Mucosa of rectum (tissue), 2 donors: Measurements from ENCODE around the gene RBM47.

ENCODE experiments used
- H3K27ac ChIP-seq, 2 donors: one replicate each; pipeline ENCODE4 v1.7.0; 2013; ENCODE audit warnings: inconsistent platforms in 2 of 2, low read depth in 2 of 2, low read length in 2 of 2
- H3K27me3 ChIP-seq, 2 donors: one replicate each; pipeline ENCODE4 v1.7.0; 2013; ENCODE audit warnings: low read length in 2 of 2; ENCODE audit not compliant: control insufficient read depth in 2 of 2, insufficient read depth in 2 of 2
- H3K36me3 ChIP-seq, 2 donors: one replicate each; pipeline ENCODE4 v1.7.0; 2013; ENCODE audit warnings: low read length in 2 of 2; ENCODE audit not compliant: control insufficient read depth in 2 of 2, insufficient read depth in 2 of 2
- H3K4me1 ChIP-seq, 2 donors: one replicate each; pipeline ENCODE4 v1.7.0; 2013; ENCODE audit warnings: low read length in 2 of 2, mild to moderate bottlenecking in 1 of 2; ENCODE audit not compliant: control insufficient read depth in 2 of 2, insufficient read depth in 2 of 2
- H3K4me3 ChIP-seq, 2 donors: one replicate each; pipeline ENCODE4 v1.7.0; 2013; ENCODE audit warnings: low read length in 2 of 2
- H3K9ac ChIP-seq, 2 donors: one replicate each; pipeline ENCODE4 v1.7.0; 2013; ENCODE audit warnings: low read length in 2 of 2, low read depth in 1 of 2, mild to moderate bottlenecking in 1 of 2
- H3K9me3 ChIP-seq, 2 donors: one replicate each; pipeline ENCODE4 v1.7.0; 2013; ENCODE audit warnings: low read length in 2 of 2; ENCODE audit not compliant: control insufficient read depth in 2 of 2
- donor health status: healthy.
- donor health status: Normal muscosa, but diverticular disease.

RBM47 gene

GRCh38 chr4:40612283-40612682, 17.4 kb downstream of the RBM47 start:
- Histone ChIP-seq H3K4me3 (no peak overlapping the region), H3K27ac (no peak overlapping the region), H3K36me3 (no peaks in the 10 kb centered on the region)

GRCh38 chr4:40608628-40609027, 21.0 kb downstream of the RBM47 start:
- no peaks in the 10 kb centered on the region for H3K9me3 ChIP-seq
- no peaks in the 10 kb centered on the region for H3K4me1 ChIP-seq
- no peak overlapping the region for H3K27ac ChIP-seq
- no peaks in the 10 kb centered on the region for H3K27me3 ChIP-seq
- H3K36me3 ChIP-seq, result no peaks in the 10 kb centered on the region
- H3K4me3 ChIP-seq, result no peak overlapping the region
- H3K9ac ChIP-seq, result no peak overlapping the region

More at GRCh38 chr4:40612283-40612682, 17.4 kb downstream of the RBM47 start:
- H3K9ac ChIP-seq, result no peak overlapping the region
- H3K9me3 ChIP-seq, result no peaks in the 10 kb centered on the region
- H3K4me1 ChIP-seq, result no peaks in the 10 kb centered on the region
- no peaks in the 10 kb centered on the region for H3K27me3 ChIP-seq

GRCh38 chr4:40607221-40607620, 22.4 kb downstream of the RBM47 start:
- Histone ChIP-seq H3K4me1 (no peaks in the 10 kb centered on the region), H3K36me3 (no peaks in the 10 kb centered on the region), H3K27me3 (no peaks in the 10 kb centered on the region), H3K4me3 (no peak overlapping the region), H3K27ac (no peak overlapping the region), H3K9me3 (no peaks in the 10 kb centered on the region), H3K9ac (no peak overlapping the region)

GRCh38 chr4:40606239-40606767, 23.4 kb downstream of the RBM47 start:
- Histone ChIP-seq H3K9ac (no peak overlapping the region), H3K27me3 (no peaks in the 10 kb centered on the region), H3K4me1 (no peaks in the 10 kb centered on the region), H3K27ac (no peak overlapping the region), H3K4me3 (no peak overlapping the region), H3K9me3 (no peaks in the 10 kb centered on the region), H3K36me3 (no peaks in the 10 kb centered on the region)

DNA sequence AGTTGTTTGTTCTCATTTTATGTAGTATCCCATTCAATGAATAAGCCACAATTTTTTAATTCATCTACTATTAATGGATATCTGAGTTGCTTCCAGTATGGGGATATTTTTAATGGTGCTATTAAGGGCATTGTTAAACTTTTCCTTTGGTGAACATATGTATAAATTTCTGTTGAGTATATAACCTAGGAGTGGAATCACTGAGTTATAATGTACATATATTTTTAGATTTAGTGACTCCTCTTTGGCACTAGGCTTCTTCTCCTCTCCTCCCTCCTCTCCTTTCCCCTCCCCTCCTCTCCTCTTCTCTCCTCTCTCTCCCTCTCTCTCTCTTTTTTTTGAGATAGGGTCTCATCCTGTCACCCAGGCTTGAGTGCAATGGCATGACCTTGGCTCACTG, 26.4 kb downstream of the RBM47 start:
- no peak overlapping the region for H3K4me3 ChIP-seq
- no peaks in the 10 kb centered on the region for H3K27me3 ChIP-seq
- H3K4me1 ChIP-seq, result no peaks in the 10 kb centered on the region
- no peaks in the 10 kb centered on the region for H3K9me3 ChIP-seq
- no peak overlapping the region for H3K9ac ChIP-seq
- no peak overlapping the region for H3K27ac ChIP-seq
- H3K36me3 ChIP-seq, result no peaks in the 10 kb centered on the region

DNA sequence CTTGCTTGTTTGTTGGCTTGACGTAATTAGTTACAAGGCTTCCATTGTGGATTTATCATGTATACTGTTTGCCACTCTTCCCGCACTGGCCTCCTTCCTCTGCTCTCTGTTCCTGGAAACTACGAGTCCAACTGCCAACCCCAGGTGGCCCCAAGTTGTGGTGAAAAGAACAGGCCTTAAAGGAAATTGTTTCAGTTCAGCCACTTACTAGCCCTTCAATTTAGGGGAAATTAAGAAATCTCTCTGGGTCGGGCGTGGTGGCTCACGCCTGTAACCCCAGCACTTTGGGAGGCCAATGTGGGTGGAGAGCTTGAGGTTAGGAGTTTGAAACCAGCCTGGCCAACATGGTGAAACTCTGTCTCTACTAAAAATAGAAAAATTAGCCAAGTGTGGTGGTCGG, 28.0 kb downstream of the RBM47 start:
- Histone ChIP-seq H3K9ac (no peak overlapping the region), H3K36me3 (no peaks in the 10 kb centered on the region), H3K27ac (no peak overlapping the region), H3K27me3 (no peaks in the 10 kb centered on the region), H3K4me1 (no peaks in the 10 kb centered on the region), H3K4me3 (no peak overlapping the region), H3K9me3 (no peaks in the 10 kb centered on the region)

DNA sequence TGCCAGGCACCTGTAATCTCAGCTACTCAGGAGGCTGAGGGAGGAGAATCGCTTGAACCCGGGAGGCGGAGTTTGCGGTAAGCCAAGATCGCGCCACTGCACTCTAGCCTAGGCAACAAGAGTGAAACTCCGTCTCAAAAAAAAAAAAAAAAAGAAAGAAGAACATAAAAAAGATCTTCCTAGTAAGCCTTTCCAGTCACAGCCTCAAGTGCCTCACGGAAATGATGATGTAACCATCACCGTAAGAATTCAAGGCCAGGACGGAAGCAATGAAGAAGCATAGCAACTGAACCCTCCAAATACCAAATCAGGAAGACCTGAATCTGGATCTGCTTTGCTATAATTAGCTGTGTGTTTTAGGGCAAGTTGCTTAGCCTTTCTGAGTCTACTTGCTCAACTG, 28.8 kb downstream of the RBM47 start:
- Histone ChIP-seq H3K27me3 (no peaks in the 10 kb centered on the region), H3K9ac (no peak overlapping the region), H3K4me3 (no peak overlapping the region), H3K9me3 (no peaks in the 10 kb centered on the region), H3K4me1 (no peaks in the 10 kb centered on the region), H3K27ac (no peak overlapping the region), H3K36me3 (no peaks in the 10 kb centered on the region)

- Histone ChIP-seq H3K4me1 (no peaks in the 10 kb centered on the region), H3K27me3 (no peaks in the 10 kb centered on the region), H3K36me3 (peaks cover 0 to 4% of the 10 kb centered on the region in 2 donors), H3K9me3 (no peaks in the 10 kb centered on the region), H3K4me3 (no peak overlapping the region), H3K27ac (no peak overlapping the region), H3K9ac (no peak overlapping the region)
Measured at GRCh38 chr4:40599431-40599830, 30.2 kb downstream of the RBM47 start.

DNA sequence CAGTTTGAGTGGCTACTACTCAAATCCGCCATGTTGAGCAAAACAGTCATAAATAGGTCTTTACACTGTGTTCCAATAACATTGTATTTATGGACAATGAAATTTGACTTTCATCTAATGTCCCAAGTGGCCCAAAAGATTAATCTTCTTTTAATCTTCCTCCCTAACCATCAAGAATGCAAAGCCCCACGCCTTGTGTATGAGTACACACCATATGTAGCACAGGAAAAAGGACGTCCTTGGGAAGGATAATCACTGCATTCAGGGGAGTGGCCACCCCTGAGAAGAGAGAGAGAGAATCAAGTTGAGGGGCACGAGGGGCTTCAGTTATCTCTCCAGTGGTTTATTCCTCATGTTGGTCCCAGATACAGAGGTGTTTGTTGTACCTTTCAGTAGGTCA, 33.1 kb downstream of the RBM47 start:
- Histone ChIP-seq H3K27me3 (no peaks in the 10 kb centered on the region), H3K27ac (no peak overlapping the region), H3K9me3 (no peaks in the 10 kb centered on the region), H3K9ac (no peak overlapping the region), H3K4me1 (no peaks in the 10 kb centered on the region), H3K4me3 (no peak overlapping the region), H3K36me3 (peaks cover 0 to 7% of the 10 kb centered on the region in 2 donors)

- no peaks in the 10 kb centered on the region for H3K9me3 ChIP-seq
- H3K36me3 ChIP-seq, result peaks cover 0 to 7% of the 10 kb centered on the region in 2 donors
- H3K27ac ChIP-seq, result no peak overlapping the region
- H3K4me3 ChIP-seq, result no peak overlapping the region
- no peak overlapping the region for H3K9ac ChIP-seq
- H3K4me1 ChIP-seq, result no peaks in the 10 kb centered on the region
- no peaks in the 10 kb centered on the region for H3K27me3 ChIP-seq
Measured at GRCh38 chr4:40595981-40596380, 33.7 kb downstream of the RBM47 start.
